Thoracic aorta (tissue), 2 donors: ENCODE measurements around the gene SNRNP70. TPM values are rescaled to one million over a fixed set of nuclear protein-coding genes. Genes with fewer than 3 reads are reported as not detected.
A peak's percentile ranks its signal among the peaks of the same experiment; 100 is the strongest.

Experiments
- ATAC-seq: fragments of 150-250 bp; one replicate; pipeline ENCODE4 v1.8.0; 2017; ENCODE audit warnings: low read depth; ENCODE audit not compliant: insufficient number of reproducible peaks, low FRiP score
- DNase-seq: peaks from one replicate; pipeline ENCODE4 v3.0.0-alpha.2; 2020; ENCODE audit warnings: low spot score
- H3K27ac ChIP-seq, 2 donors: fragments of 200-600 bp; sonication (generic); 1 replicate in 1 of 2; 2 replicates in 1 of 2; pipeline ENCODE4 v1.5.1; 2016; ENCODE audit warnings: mild to moderate bottlenecking in 2 of 2, moderate library complexity in 2 of 2
- H3K27me3 ChIP-seq: fragments of 200-600 bp; sonication (generic); replicated peaks from 2 replicates; pipeline ENCODE4 v1.6.0; 2016; ENCODE audit warnings: mild to moderate bottlenecking; ENCODE audit not compliant: insufficient read depth
- H3K36me3 ChIP-seq: fragments of 200-600 bp; sonication (generic); one replicate; pipeline ENCODE4 v1.5.1; 2016
- H3K4me1 ChIP-seq, 2 donors: fragments of 200-600 bp; sonication (generic); 1 replicate in 1 of 2; 2 replicates in 1 of 2; pipeline versions ENCODE4 v1.5.1 to v1.6.0; 2016; ENCODE audit warnings: low read depth in 2 of 2, mild to moderate bottlenecking in 1 of 2; ENCODE audit not compliant: control insufficient read depth in 1 of 2
- H3K4me3 ChIP-seq: fragments of 200-600 bp; sonication (generic); 2 replicates; pipeline ENCODE4 v1.5.1; 2016; ENCODE audit warnings: mild to moderate bottlenecking
- H3K9me3 ChIP-seq: fragments of 200-600 bp; sonication (generic); 2 replicates; pipeline ENCODE4 v1.5.1; 2016
- CTCF ChIP-seq: fragments of 200-600 bp; sonication (generic); IDR thresholded peaks from one replicate; pipeline ENCODE4 v1.5.1; 2019; ENCODE audit warnings: antibody characterized with exemption
- total RNA-seq, 2 donors: library from RNA; depleted of rRNA; stranded (reverse); fragments of >200 nt; gene quantifications; one replicate each; pipeline versions ENCODE4 v1.1.0 to v1.2.3, GENCODE V29; 2016

Gene SNRNP70
- total RNA-seq, 2 donors from 2014 or later: 339 to 438 TPM

- H3K36me3 ChIP-seq: peaks cover 82% of the 10 kb centered on the region
- H3K4me1 ChIP-seq: no peaks in the 10 kb centered on the region
- H3K27me3 ChIP-seq: no peaks in the 10 kb centered on the region
- H3K4me3 ChIP-seq: no peak overlapping the region
- H3K27ac ChIP-seq: no peak overlapping the region
- no peak for DNase-seq
- no peak for ATAC-seq
- no peak for TF ChIP-seq CTCF
- no peaks in the 10 kb centered on the region for H3K9me3 ChIP-seq
Measured at GRCh38 chr19:49103331-49104085, 18.3 kb downstream of the SNRNP70 start.

DNA sequence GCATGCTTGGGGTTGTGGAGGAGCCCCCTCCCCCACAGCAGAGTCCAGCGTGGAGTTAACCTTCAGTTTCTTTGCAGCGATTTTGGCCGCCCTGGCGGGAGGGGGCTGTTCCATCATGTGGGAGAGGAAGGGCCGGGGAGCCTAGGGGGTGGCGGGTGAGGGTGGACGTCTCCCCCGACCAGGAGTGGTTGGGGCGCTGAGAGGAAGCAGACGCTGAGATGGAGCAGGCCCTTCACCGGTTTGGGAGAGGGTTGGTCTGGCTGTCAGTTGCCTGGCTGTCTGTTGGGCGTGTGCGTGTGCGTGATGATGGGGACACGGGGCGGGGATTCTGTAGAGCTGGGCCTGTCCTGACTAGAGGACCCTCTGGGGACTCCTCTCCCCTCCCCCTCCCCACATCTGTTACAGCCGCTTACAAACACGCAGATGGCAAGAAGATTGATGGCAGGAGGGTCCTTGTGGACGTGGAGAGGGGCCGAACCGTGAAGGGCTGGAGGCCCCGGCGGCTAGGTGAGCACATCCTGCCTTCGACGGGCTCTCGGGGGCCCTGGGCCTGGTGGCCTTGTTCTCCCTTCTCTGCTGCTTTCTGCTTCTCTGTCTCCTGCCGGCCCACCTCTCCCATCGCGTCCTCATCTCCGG lies 19.1 kb downstream of the SNRNP70 start:
- Histone ChIP-seq H3K9me3 (no peaks in the 10 kb centered on the region), H3K4me1 (no peaks in the 10 kb centered on the region), H3K27ac (no peak overlapping the region), H3K27me3 (no peaks in the 10 kb centered on the region), H3K4me3 (no peak overlapping the region), H3K36me3 (peaks cover 73% of the 10 kb centered on the region)
- ATAC-seq: no peak
- DNase-seq: no peak
- TF ChIP-seq CTCF: no peak

DNA sequence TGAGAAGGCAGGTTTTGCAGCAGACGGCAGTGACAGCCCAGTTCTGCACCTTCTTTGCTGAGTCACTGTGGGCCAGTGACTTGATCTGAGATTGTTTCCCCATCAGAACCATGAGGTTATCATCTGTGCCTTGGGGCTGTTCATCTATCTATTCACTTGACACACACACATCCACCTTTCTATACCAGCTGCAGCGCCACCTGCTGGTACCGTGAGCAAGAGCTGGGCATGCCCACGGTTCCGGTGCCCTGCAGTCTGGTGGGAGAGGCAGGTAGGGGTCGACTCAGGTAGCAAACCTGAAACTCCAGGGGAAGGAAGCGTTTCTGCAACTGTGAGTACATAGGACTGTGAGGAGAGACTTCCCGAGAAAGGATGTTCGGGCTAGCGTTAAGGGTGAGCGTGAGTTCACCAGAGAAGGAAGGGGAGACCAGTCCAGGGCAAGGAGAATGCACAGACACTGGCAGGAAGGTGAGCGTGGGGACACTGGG lies 21.4 kb downstream of the SNRNP70 start:
- Histone ChIP-seq H3K27ac (no peak overlapping the region), H3K4me3 (no peak overlapping the region), H3K4me1 (peaks cover 6 to 17% of the 10 kb centered on the region in 2 donors), H3K36me3 (peaks cover 51% of the 10 kb centered on the region), H3K27me3 (no peaks in the 10 kb centered on the region), H3K9me3 (no peaks in the 10 kb centered on the region)
- TF ChIP-seq CTCF: peak; percentile 68
- no peak for ATAC-seq
- DNase-seq: no peak

- no peak for TF ChIP-seq CTCF
- DNase-seq (no peak), ATAC-seq (no peak)
- no peak overlapping the region for H3K27ac ChIP-seq
- H3K27me3 ChIP-seq: no peaks in the 10 kb centered on the region
- H3K36me3 ChIP-seq: peaks cover 43% of the 10 kb centered on the region
- H3K4me1 ChIP-seq: peaks cover 6 to 17% of the 10 kb centered on the region in 2 donors
- H3K4me3 ChIP-seq: no peak overlapping the region
- no peaks in the 10 kb centered on the region for H3K9me3 ChIP-seq
Measured at GRCh38 chr19:49107625-49108459, 22.6 kb downstream of the SNRNP70 start.

GRCh38 chr19:49109051-49109450 lies 23.8 kb downstream of the SNRNP70 start:
- no peak overlapping the region for H3K4me3 ChIP-seq
- no peak for ATAC-seq

More at GRCh38 chr19:49109051-49109450, 23.8 kb downstream of the SNRNP70 start:
- Histone ChIP-seq H3K27me3 (no peaks in the 10 kb centered on the region), H3K4me1 (peaks cover 10 to 22% of the 10 kb centered on the region in 2 donors), H3K36me3 (peaks cover 38% of the 10 kb centered on the region), H3K9me3 (no peaks in the 10 kb centered on the region), H3K27ac (no peak overlapping the region)
- no peak for TF ChIP-seq CTCF
- DNase-seq: no peak
